IPS-NIHi7 (cell line): ENCODE results near the gene RLN1.
"Not testable (repeated sequence)": the region's sequence is repeated elsewhere in the genome, so short reads cannot be mapped to it uniquely, and the experiment has no call there.

Experiments
- DNase-seq: peaks from one replicate; pipeline ENCODE4 v3.0.0; 2012; ENCODE audit warnings: mixed read lengths; ENCODE audit errors: extremely low spot score

RLN1 gene

GRCh38 chr9:5326187-5326586, 13.5 kb downstream of the RLN1 start:
- DNase-seq, result no peak

DNA sequence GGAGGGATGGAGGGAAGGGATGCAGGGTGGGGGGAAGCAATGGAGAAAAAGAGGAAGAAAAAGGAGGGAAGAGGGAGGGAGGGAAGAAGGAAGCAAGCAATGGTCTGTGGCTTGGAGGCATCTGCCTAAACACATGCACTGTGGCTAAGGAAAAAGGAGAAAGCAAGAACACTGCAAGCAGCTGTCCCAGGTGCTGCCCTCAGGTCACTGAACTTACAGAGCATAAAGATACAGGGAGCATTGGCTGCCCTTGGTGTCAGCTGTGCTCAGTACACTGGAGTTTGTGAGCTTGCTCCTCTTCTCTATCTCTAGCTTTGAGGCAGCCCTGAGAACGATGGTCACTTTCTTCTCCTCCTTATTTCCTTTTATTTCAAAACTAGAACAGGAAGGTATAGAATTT, 18.1 kb downstream of the RLN1 start:
- DNase-seq, result not testable (repeated sequence)

DNA sequence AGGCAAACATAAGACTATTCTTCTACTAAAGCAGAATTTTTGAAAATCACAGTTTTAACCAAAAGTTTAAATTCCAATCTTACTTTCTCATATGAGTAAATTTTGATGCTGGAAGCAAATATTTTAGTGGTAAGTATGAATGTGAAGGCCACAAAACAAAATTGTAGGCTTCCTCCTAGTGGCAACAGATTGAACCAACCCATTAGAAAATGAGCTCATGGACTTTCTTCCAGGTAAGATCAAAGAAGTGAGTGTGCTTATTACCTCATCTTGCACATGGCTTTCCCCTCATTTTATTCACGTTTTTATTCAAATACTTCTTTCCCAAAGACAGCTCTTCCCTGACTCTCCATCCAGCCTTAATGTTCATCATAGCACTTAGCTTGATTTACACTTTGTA, 18.6 kb downstream of the RLN1 start:
- DNase-seq, result no peak

- not testable (repeated sequence) for DNase-seq
These were observed 23.3 kb downstream of the RLN1 start for GRCh38 chr9:5316406-5316805.

DNA sequence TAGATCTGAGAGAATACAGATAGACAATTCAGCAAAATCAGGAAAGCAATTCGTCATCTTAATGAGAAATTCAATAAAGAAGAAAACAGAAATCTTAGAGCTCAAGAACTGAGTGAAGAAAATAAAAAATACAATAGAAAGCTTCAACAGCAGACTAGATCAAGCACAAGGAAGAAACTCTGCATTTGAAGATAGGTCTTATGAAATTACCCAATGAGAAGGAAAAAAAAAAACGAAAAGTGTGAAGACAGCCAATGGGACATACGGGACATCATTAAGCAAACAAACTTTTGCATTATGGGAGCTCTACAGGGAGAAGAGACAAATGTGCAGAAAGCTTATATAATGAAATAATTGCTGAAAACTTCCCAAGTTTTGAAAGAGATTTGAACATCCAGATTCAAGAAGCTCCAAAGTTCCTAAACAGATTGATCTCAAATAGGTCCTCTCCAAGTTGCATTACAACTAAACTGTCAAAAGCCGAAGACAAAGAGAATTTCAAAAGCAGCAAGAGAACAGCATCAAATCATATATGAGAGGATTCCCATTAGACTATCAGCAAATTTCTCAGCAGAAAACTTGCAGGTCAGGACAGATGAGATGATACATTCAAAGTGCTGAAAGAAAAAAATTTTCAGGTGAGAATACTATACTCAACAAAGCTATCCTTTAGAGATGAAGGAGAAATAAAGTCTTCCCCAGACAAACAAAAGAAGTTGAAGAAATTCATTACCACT, 24.3 kb downstream of the RLN1 start:
- DNase-seq, result no peak

DNA sequence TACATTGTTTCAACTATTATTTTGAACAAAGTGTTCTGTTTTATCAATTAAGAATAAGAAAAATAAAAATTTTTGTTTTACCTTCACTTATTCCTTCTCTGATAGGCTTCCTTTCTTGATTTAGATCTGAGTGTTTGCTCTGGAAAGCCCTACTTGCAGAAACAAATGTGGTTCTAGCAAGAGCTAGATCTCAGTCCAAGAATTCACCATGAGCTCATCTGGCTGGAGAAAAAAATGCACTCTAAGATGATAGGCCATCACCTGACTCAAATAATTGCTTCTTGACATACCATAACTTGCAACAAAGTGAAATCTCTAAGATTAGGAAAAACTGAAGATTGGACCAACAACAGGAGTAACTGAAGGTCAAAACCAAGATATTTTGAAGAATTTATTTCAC, 28.8 kb downstream of the RLN1 start:
- no peak for DNase-seq

- no peak for DNase-seq
These were observed 33.9 kb downstream of the RLN1 start for GRCh38 chr9:5305741-5306140.

GRCh38 chr9:5303840-5304795, 35.6 kb downstream of the RLN1 start, which contains the start of gene RLN2:
TSS of gene RLN2 (minus strand) at chr9:5304716. CDS start at chr9:5304580, 136 bp downstream.
- not testable (repeated sequence) for DNase-seq

- DNase-seq, result no peak
These were observed 38.1 kb downstream of the RLN1 start for GRCh38 chr9:5301544-5301943.

DNA sequence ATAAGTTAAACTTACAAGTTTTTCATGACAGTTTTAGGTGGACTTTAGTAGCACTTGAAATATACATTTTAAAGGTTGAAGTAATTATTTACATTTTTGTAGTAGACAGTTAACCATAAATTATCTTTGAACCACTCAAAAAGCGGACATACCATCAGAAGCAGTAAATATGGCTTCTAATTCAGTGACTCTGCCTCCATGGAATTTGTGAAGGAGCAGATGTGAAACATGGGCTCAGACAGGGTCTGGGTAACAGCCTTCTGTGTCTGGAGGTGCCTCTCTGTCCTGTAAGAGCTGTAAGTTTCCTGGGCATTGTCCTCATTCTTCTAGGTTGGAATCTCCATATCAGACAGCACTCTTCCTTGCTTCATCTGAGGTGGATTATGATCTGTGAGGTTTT, 47.5 kb downstream of the RLN1 start:
- no peak for DNase-seq

GRCh38 chr9:5288591-5288990, 51.1 kb downstream of the RLN1 start:
- DNase-seq, result no peak

DNA sequence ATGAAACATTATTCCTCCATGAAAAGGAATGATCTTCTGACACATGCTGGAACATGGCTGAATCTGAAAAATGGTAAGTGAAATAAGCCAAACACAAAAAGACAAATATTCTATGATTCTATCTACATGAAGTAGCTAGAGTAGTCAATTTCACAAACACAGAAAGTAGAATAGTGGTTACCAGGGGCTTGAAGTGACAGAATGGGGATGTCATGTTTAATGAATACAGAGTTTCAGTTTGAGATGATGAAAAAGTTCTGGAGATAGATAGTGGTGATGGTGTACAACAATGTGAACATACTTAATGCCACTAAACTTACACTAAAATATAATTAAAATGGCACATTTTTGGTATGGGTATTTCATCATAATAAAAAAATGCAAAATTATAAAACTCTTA, 53.4 kb downstream of the RLN1 start:
- DNase-seq, result no peak
